A673 (cell line): Measurements from ENCODE around the gene CCDC89.

ENCODE experiments used
- CTCF ChIP-seq: fragments of 300-800, 200-600 bp; sonication (generic); conservative IDR thresholded peaks from 2 replicates; pipeline ENCODE4 v1.5.1; 2017; ENCODE audit warnings: low read depth, mild to moderate bottlenecking, antibody characterized with exemption, low read length, moderate library complexity, mixed read lengths
- EZH2 ChIP-seq: fragments of 200-600 bp; sonication (generic); IDR thresholded peaks from 2 replicates; pipeline ENCODE4 v1.6.1; 2017; ENCODE audit warnings: borderline replicate concordance, low read depth, mild to moderate bottlenecking, mixed read lengths, antibody characterized with exemption, low read length; ENCODE audit not compliant: poor library complexity, severe bottlenecking

GRCh38 chr11:85673393-85673792 lies 12.6 kb downstream of the CCDC89 start:
- TF ChIP-seq EZH2 (no peak), CTCF (no peak)
